ENCODE data around the gene TRAPPC6A. TPM values are rescaled to one million over a fixed set of nuclear protein-coding genes. Genes with fewer than 3 reads are reported as not detected.

TRAPPC6A gene
- total RNA-seq, 1 experiment from 2014 or later, result 26.9 TPM

DNA sequence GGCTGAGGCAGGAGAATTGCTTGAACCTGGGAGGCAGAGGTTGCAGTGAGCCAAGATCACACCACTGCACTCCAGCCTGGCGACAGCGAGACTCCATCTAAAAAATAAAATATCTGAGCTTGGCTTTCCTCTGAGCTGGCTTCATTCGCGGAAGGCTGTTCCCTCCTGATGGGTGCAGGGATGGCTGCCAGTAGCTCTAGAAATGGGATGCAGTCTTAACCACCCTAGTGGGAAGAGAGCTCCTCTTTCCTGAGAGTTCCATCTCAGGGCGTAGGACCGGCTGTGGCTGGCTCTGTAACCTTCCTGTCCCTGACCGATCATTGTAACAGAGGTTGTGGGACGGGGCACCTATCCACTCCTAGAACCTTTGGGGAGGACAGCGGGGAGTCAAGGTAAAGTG is 52.7 kb downstream of the TRAPPC6A start (continued):
- TF ChIP-seq ZBTB33 (IDR thresholded peaks at IDR 0.05; ENCODE audit: extremely low read depth, insufficient replicate concordance, low read length) (no peak), SIN3A (IDR thresholded peaks at IDR 0.05; ENCODE audit: low read depth) (no peak), CBX3 (IDR thresholded peaks at IDR 0.05; ENCODE audit: low read depth) (no peak), EGR1 (IDR thresholded peaks at IDR 0.05; ENCODE audit: low read depth) (no peak), CEBPB (IDR thresholded peaks at IDR 0.05; ENCODE audit: low read depth) (no peak)
- TF ChIP-seq, protein P1, sequence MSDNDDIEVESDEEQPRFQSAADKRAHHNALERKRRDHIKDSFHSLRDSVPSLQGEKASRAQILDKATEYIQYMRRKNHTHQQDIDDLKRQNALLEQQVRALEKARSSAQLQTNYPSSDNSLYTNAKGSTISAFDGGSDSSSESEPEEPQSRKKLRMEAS (IDR thresholded peaks at IDR 0.05), result no peak

DNA sequence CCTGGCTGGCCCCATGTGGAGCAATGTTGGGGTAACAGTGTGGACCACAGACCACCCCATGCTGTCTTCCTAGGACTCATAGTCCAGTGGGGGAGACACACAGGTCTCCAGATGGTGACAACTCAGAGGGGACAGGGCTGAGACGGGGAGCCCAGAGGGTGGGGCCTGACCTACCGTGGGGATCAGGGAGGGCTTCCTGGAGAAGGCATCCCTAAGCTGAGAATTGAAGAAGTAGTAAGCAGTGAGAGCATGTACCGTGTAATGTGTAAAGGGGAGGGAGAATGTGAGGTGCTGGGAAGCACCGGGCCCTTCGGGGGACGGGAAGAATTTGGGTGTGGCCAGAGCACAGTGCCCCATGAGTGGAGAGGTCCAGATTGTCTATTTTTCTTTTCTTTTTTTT is 54.0 kb downstream of the TRAPPC6A start:
- ATAC-seq, result no peak

More for the DNA sequence above, 54.0 kb downstream of the TRAPPC6A start:
- Histone ChIP-seq H2AFZ (ENCODE audit: low read depth, low read length, poor library complexity, severe bottlenecking) (no peak overlapping the region), H3K4me1 (ENCODE audit: control insufficient read depth in 1 of 2, insufficient read depth in 2 of 2, low read length in 2 of 2) (peaks cover 0 to 4% of the 10 kb centered on the region in 2 experiments; a peak in 3 of 4 replicates), H4K20me1 (ENCODE audit: insufficient read depth) (no peaks in the 10 kb centered on the region), H3K9me3 (ENCODE audit: control insufficient read depth in 1 of 2, insufficient read depth in 1 of 2, low read depth in 1 of 2, low read length in 2 of 2) (no peaks in the 10 kb centered on the region), H3K27ac (ENCODE audit: low read depth, low read length) (no peak overlapping the region), H3K36me3 (ENCODE audit: control insufficient read depth in 1 of 2, insufficient read depth in 2 of 2, low read length in 2 of 2) (no peaks in the 10 kb centered on the region), H3K9ac (ENCODE audit: low read length) (no peak overlapping the region), H3K27me3 (ENCODE audit: insufficient read depth, low read length) (no peaks in the 10 kb centered on the region), H3K79me2 (ENCODE audit: insufficient read depth, low read length) (peaks cover 62% of the 10 kb centered on the region), H3K4me2 (ENCODE audit: low read length) (no peak overlapping the region), H3K4me3 (replicated peaks in 1 of 2; ENCODE audit: low read depth in 1 of 2, low read length in 2 of 2) (no peak overlapping the region), H3K9me2 (ENCODE audit: insufficient read depth) (no peaks in the 10 kb centered on the region)
- no peak for DNase-seq (ENCODE audit: low read depth, low spot score)
- TF ChIP-seq POLR2A (IDR thresholded peaks at IDR 0.05; ENCODE audit: borderline replicate concordance, extremely low read depth, insufficient read depth, insufficient read length), result no peak
- no peak for TF ChIP-seq SIN3A (IDR thresholded peaks at IDR 0.05; ENCODE audit: low read depth)
- BruUV-seq (replicated peaks), result no TSS peak
- POLR2A ChIA-PET, result no interaction called here
- RAD21 ChIA-PET (ENCODE audit: low non-redundant PET in 1 of 2, low total read pairs in 2 of 2, uncharacterized antibody in 2 of 2, unreplicated experiment in 2 of 2), result no interaction called here
- CTCF ChIA-PET, result interaction anchor here (1.7 kb wide), 1 partner anchor 107 kb away, joined by 4 read pairs; no protein-coding TSS in a partner anchor
- intact Hi-C loops (cut with micrococcal nuclease), result no loop called here
